Sigmoid colon (tissue), 7 donors: Measurements from ENCODE around the gene TMEM235. TPM values are rescaled to one million over a fixed set of nuclear protein-coding genes. Genes with fewer than 3 reads are reported as not detected.

Source experiments
- DNase-seq: peaks from one replicate; pipeline ENCODE4 v3.0.0-alpha.2; 2019
- H3K27ac ChIP-seq, 4 donors: fragments of 200-600 bp; sonication (generic); one replicate each; pipeline ENCODE4 v1.5.1; 2016 to 2019; ENCODE audit warnings: mild to moderate bottlenecking in 1 of 4
- H3K27me3 ChIP-seq, 3 donors: fragments of 200-600 bp; sonication (generic); one replicate each; pipeline ENCODE4 v1.5.1; 2019; ENCODE audit warnings: mild to moderate bottlenecking in 1 of 3
- H3K36me3 ChIP-seq, 4 donors: fragments of 200-600 bp; sonication (generic); one replicate each; pipeline ENCODE4 v1.5.1; 2016 to 2019
- H3K4me1 ChIP-seq, 4 donors: fragments of 200-600 bp; sonication (generic); one replicate each; pipeline ENCODE4 v1.5.1; 2017 to 2019
- H3K4me3 ChIP-seq, 4 donors: fragments of 200-600 bp; sonication (generic); one replicate each; pipeline ENCODE4 v1.5.1; 2017 to 2019; ENCODE audit warnings: mild to moderate bottlenecking in 2 of 4, moderate library complexity in 1 of 4
- H3K9me3 ChIP-seq, 4 donors: fragments of 200-600 bp in 3 of 4; sonication (generic) in 3 of 4; one replicate each; pipeline versions ENCODE4 v1.5.1 to v1.6.1; 2013 to 2019
- EP300 ChIP-seq, 4 donors: sonication (generic); formaldehyde crosslinking; IDR thresholded peaks; one replicate each; pipeline ENCODE4 v1.6.1; 2017; ENCODE audit warnings: antibody characterized with exemption in 4 of 4
- POLR2A ChIP-seq, 2 donors: fragments of 450-650 bp; IDR thresholded peaks; one replicate each; pipeline ENCODE4 v1.6.1; 2016; ENCODE audit warnings: antibody characterized with exemption in 2 of 2, mild to moderate bottlenecking in 2 of 2, moderate library complexity in 2 of 2
- POLR2AphosphoS5 ChIP-seq, 4 donors: sonication (generic); formaldehyde crosslinking; IDR thresholded peaks; one replicate each; pipeline ENCODE4 v1.6.1; 2017; ENCODE audit warnings: antibody characterized with exemption in 4 of 4
- WGBS, 2 donors: extraction: QIAGEN DNeasy Blood & Tissue Kit; methylation state at CpG; one replicate each; pipeline ENCODE4 v1.1.7; 2013; 5-methylcytosine and 5-hydroxymethylcytosine counted together
- intact Hi-C: fragments of 100-400 bp; cut with DNase I; formaldehyde crosslinking; loops from one replicate; pipeline ENCODE4 v1.15.1; 2023
- polyA plus RNA-seq, 3 donors: library from polyadenylated mRNA; stranded (reverse); fragments of 200-250 nt; gene quantifications; one replicate each; pipeline ENCODE4 v1.2.3, GENCODE V29; 2013
- total RNA-seq, 4 donors: library from RNA; depleted of rRNA; stranded (reverse); fragments of >200 nt; gene quantifications; one replicate each; pipeline ENCODE4 v1.1.0, GENCODE V29; 2016
- TF ChIP-seq, protein P1 (sequence below), 4 experiments: fragments of 450-650 bp in 3 of 4; fragments of 200-600 bp in 1 of 4; IDR thresholded peaks; one replicate each; pipeline ENCODE4 v1.5.1; 2016 to 2019; ENCODE audit warnings: antibody characterized with exemption in 4 of 4, mild to moderate bottlenecking in 3 of 4, moderate library complexity in 2 of 4
- donor health status: healthy with polysubstance abuse.
- donor health status: Bipolar disorder and iron deficiency.
- donor health status: healthy.

TMEM235 gene
- total and polyA plus RNA-seq, 7 donors, result 0.04 TPM; not detected in 6

DNA sequence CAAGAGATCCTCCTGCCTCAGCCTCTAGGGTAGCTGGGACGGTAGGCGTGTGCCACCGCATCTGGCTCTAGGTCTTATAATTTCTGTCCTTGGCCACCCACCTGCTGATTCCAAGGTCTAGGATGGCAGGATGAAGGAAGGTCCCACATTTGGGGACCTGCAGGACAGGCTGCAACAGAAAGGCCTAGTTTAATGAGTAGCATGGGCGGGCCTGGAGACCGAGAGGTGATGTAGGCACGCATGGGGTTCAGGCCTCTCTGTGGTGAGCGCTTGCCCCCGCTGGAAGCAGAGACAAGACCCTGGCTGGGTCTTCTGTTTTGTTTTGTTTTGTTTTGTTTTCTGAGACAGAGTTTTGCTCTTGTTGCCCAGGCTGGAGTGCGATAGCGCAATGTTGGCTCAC is 33.7 kb downstream of the TMEM235 start:
- H3K27me3 ChIP-seq, result peaks cover 3 to 19% (median 12%) of the 10 kb centered on the region in 3 donors
- H3K4me1 ChIP-seq, result peaks cover 0 to 5% (median 0%) of the 10 kb centered on the region in 4 donors
- H3K9me3 ChIP-seq, result no peaks in the 10 kb centered on the region
- DNase-seq, result no peak
- TF ChIP-seq POLR2A (IDR thresholded peaks at IDR 0.05) (no peak), POLR2AphosphoS5 (IDR thresholded peaks at IDR 0.05) (no peak), EP300 (IDR thresholded peaks at IDR 0.05) (no peak)
- TF ChIP-seq, protein P1, sequence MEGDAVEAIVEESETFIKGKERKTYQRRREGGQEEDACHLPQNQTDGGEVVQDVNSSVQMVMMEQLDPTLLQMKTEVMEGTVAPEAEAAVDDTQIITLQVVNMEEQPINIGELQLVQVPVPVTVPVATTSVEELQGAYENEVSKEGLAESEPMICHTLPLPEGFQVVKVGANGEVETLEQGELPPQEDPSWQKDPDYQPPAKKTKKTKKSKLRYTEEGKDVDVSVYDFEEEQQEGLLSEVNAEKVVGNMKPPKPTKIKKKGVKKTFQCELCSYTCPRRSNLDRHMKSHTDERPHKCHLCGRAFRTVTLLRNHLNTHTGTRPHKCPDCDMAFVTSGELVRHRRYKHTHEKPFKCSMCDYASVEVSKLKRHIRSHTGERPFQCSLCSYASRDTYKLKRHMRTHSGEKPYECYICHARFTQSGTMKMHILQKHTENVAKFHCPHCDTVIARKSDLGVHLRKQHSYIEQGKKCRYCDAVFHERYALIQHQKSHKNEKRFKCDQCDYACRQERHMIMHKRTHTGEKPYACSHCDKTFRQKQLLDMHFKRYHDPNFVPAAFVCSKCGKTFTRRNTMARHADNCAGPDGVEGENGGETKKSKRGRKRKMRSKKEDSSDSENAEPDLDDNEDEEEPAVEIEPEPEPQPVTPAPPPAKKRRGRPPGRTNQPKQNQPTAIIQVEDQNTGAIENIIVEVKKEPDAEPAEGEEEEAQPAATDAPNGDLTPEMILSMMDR (IDR thresholded peaks at IDR 0.05), result no peak
- intact Hi-C loops, result no loop called here
- H3K27ac ChIP-seq, result no peak overlapping the region
- H3K4me3 ChIP-seq, result no peak overlapping the region
- H3K36me3 ChIP-seq, result no peaks in the 10 kb centered on the region
- 96% methylated on average over 10 of the region's 10 CpGs for WGBS, 2 donors

DNA sequence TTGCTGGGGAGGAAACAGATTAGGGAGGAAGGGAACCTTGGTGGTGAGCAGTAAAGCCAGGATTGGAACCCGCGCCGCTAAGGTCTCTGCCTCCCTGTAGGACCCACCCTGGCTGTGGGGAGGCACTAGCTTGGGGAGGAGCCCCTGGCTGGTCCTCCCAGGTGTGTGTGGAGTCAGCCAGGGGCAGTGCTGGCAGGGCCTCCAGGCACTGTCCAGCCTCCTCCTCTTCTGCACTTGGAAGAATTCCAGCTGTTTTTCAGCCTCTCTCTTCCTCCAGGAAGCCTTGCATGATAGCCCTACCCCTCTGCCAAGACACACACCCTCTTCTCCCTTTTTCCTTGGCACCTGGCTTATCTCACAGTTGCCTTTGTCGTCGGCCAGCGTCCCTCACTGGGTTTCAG is 34.8 kb downstream of the TMEM235 start:
- Histone ChIP-seq H3K4me3 (no peak overlapping the region), H3K9me3 (no peaks in the 10 kb centered on the region), H3K36me3 (no peaks in the 10 kb centered on the region), H3K4me1 (peaks cover 0 to 5% (median 0%) of the 10 kb centered on the region in 4 donors), H3K27me3 (peaks cover 3 to 30% (median 22%) of the 10 kb centered on the region in 3 donors), H3K27ac (no peak overlapping the region)
- WGBS, 2 donors, result 38 to 73% methylated on average over 6 of the region's 6 CpGs
- no peak for DNase-seq
- no peak for TF ChIP-seq EP300 (IDR thresholded peaks at IDR 0.05)
- TF ChIP-seq, protein P1 (IDR thresholded peaks at IDR 0.05), result no peak
- no peak for TF ChIP-seq POLR2AphosphoS5 (IDR thresholded peaks at IDR 0.05)
- no peak for TF ChIP-seq POLR2A (IDR thresholded peaks at IDR 0.05)
- intact Hi-C loops, result no loop called here

DNA sequence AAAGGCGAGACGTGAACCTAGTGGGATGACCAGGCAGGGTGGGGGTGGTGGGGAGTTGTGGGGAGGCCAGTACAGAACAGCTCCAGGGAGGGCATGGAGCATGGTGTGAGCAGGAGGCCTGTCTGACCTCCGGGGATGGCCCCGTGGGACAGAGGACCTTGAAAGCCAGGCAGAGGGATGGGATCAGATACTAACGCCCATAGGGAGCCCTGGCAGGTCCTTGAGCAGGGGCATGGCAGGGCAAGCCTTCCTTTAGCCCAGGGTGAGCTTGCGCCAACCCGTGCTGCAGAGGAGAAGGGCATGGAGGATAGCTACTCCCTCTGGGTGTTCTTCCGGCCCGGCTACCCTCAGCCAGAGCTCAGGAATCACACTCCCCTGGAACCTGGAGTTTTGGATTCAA is 35.3 kb downstream of the TMEM235 start:
- WGBS, 2 donors, result 77 to 90% methylated on average over 9 of the region's 9 CpGs
- no peak overlapping the region for H3K27ac ChIP-seq

DNA sequence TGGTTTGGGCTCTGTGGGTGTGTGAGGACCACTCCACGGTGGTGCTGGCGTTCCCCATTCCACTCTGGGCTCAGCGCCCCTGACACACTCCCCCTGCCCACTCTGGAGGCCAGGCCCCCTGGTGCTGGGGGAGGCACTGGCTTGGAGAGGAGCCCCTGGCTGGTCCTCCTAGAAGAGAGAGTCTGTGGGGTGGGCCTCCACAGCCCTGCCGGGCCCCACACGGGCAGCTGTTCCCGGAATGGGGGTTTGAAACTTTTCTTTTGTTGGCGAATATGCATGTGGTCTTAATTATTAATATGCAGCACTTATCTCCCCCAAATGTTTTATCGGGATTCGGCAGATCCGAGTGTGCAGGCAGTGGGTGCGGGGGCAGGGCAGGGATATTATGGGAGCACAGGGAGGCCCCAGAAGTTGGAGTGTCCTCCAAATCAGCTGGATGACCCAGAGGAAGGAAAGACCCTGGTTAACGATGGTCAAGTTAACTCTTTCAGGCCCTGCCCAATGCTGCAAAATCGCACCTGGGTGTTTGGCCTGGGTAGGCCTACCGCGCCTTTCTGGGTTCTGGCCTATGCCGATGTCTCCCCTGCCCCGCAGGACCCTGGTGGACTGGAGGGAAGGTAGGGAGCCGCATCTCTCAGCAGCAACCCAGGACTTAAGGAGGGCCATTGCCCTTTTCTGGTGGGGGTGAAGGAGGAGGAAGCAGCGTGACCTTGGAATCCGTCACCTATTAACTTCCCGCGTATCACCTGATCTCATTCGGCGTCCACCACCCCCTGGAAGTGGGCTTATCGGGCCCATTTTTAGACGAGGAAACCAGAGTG is 36.0 kb downstream of the TMEM235 start:
- WGBS, 2 donors, result 83 to 87% methylated on average over 26 of the region's 26 CpGs
- H3K27ac ChIP-seq, result no peak overlapping the region

More for the DNA sequence above, 35.3 kb downstream of the TMEM235 start:
- no peak overlapping the region for H3K4me3 ChIP-seq
- no peaks in the 10 kb centered on the region for H3K36me3 ChIP-seq
- intact Hi-C loops, result no loop called here
- TF ChIP-seq EP300 (IDR thresholded peaks at IDR 0.05), result no peak
- TF ChIP-seq, protein P1 (IDR thresholded peaks at IDR 0.05), result no peak
- TF ChIP-seq POLR2AphosphoS5 (IDR thresholded peaks at IDR 0.05), result no peak
- TF ChIP-seq POLR2A (IDR thresholded peaks at IDR 0.05), result no peak
- DNase-seq, result no peak
- no peaks in the 10 kb centered on the region for H3K9me3 ChIP-seq
- H3K4me1 ChIP-seq, result peaks cover 0 to 5% (median 0%) of the 10 kb centered on the region in 4 donors
- H3K27me3 ChIP-seq, result peaks cover 3 to 35% (median 26%) of the 10 kb centered on the region in 3 donors

More for the DNA sequence above, 36.0 kb downstream of the TMEM235 start:
- Histone ChIP-seq H3K4me1 (peaks cover 0 to 5% (median 0%) of the 10 kb centered on the region in 4 donors), H3K9me3 (no peaks in the 10 kb centered on the region), H3K4me3 (no peak overlapping the region), H3K36me3 (no peaks in the 10 kb centered on the region), H3K27me3 (peaks cover 3 to 42% (median 26%) of the 10 kb centered on the region in 3 donors)
- DNase-seq, result no peak
- intact Hi-C loops, result no loop called here
- TF ChIP-seq, protein P1 (IDR thresholded peaks at IDR 0.05), result no peak
- no peak for TF ChIP-seq EP300 (IDR thresholded peaks at IDR 0.05)
- no peak for TF ChIP-seq POLR2AphosphoS5 (IDR thresholded peaks at IDR 0.05)
- no peak for TF ChIP-seq POLR2A (IDR thresholded peaks at IDR 0.05)
